GM23248 (cell line): Measurements from ENCODE around the gene PRR33. TPM values are rescaled to one million over a fixed set of nuclear protein-coding genes. Genes with fewer than 3 reads are reported as not detected.

Experiments used
- DNase-seq: peaks from one replicate; pipeline ENCODE4 v3.0.0-alpha.2; 2015
- H2AFZ ChIP-seq: fragments of 200-600 bp; sonication (generic); 2 replicates; pipeline ENCODE4 v1.6.1; 2016; ENCODE audit warnings: antibody characterized with exemption
- H3F3A ChIP-seq: fragments of 200-600 bp; sonication (generic); 2 replicates; pipeline ENCODE4 v1.6.1; 2016; ENCODE audit warnings: mild to moderate bottlenecking, antibody characterized with exemption, mixed run types; ENCODE audit not compliant: insufficient read depth
- H3K27ac ChIP-seq: fragments of 200-600 bp; sonication (generic); 2 replicates; pipeline ENCODE4 v1.5.1; 2016; ENCODE audit warnings: mild to moderate bottlenecking
- H3K27me3 ChIP-seq: fragments of 200-600 bp; sonication (generic); replicated peaks from 2 replicates; pipeline ENCODE4 v1.6.1; 2016; ENCODE audit warnings: mild to moderate bottlenecking; ENCODE audit not compliant: insufficient read depth
- H3K36me3 ChIP-seq: fragments of 200-600 bp; sonication (generic); 2 replicates; pipeline ENCODE4 v1.6.1; 2016; ENCODE audit warnings: low read depth, mild to moderate bottlenecking
- H3K4me1 ChIP-seq: fragments of 200-600 bp; sonication (generic); 2 replicates; pipeline ENCODE4 v1.6.1; 2016; ENCODE audit warnings: mild to moderate bottlenecking; ENCODE audit not compliant: insufficient read depth
- H3K4me2 ChIP-seq: fragments of 200-600 bp; sonication (generic); one replicate; pipeline ENCODE4 v1.6.1; 2016; ENCODE audit warnings: mild to moderate bottlenecking; ENCODE audit not compliant: unreplicated experiment
- H3K4me3 ChIP-seq: fragments of 200-600 bp; sonication (generic); 2 replicates; pipeline ENCODE4 v1.5.1; 2016; ENCODE audit warnings: mild to moderate bottlenecking
- H3K79me2 ChIP-seq: fragments of 200-600 bp; sonication (generic); 2 replicates; pipeline ENCODE4 v1.6.1; 2016; ENCODE audit warnings: mild to moderate bottlenecking; ENCODE audit not compliant: insufficient read depth
- H3K9ac ChIP-seq: fragments of 200-600 bp; sonication (generic); 2 replicates; pipeline ENCODE4 v1.6.1; 2016; ENCODE audit warnings: mild to moderate bottlenecking
- H3K9me2 ChIP-seq: fragments of 200-600 bp; sonication (generic); 2 replicates; pipeline ENCODE4 v1.6.1; 2016; ENCODE audit warnings: mixed run types, mild to moderate bottlenecking, moderate library complexity; ENCODE audit not compliant: insufficient read depth
- H3K9me3 ChIP-seq: fragments of 200-600 bp; sonication (generic); one replicate; pipeline ENCODE4 v1.6.1; 2017; ENCODE audit warnings: low read depth
- H4K20me1 ChIP-seq: fragments of 200-600 bp; sonication (generic); 2 replicates; pipeline ENCODE4 v1.6.0; 2016; ENCODE audit not compliant: insufficient read depth
- EZH2 ChIP-seq: fragments of 200-600 bp; sonication (generic); IDR thresholded peaks from 2 replicates; pipeline ENCODE4 v1.6.1; 2018; ENCODE audit warnings: antibody characterized with exemption, mild to moderate bottlenecking; ENCODE audit not compliant: insufficient read depth, poor library complexity, severe bottlenecking
- EZH2phosphoT487 ChIP-seq: fragments of 200-600 bp; sonication (generic); IDR thresholded peaks from 2 replicates; pipeline ENCODE4 v1.6.1; 2018; ENCODE audit warnings: antibody characterized with exemption, moderate library complexity, mild to moderate bottlenecking, low read depth; ENCODE audit not compliant: insufficient read depth
- WGBS, 2 experiments: methylation state at CpG; one replicate each; pipeline ENCODE4 v1.1.6; 2015 to 2017; ENCODE audit warnings: low lambda C conversion rate in 2 of 2, low coverage in 1 of 2; ENCODE audit errors: missing lambda C conversion rate in 2 of 2; 5-methylcytosine and 5-hydroxymethylcytosine counted together
- in situ Hi-C: fragments of 300-500 bp; cut with MboI; formaldehyde crosslinking; loops from 2 replicates; pipeline ENCODE4 v1.15.0; 2020
- polyA plus RNA-seq: library from polyadenylated mRNA; unstranded; fragments of >200 nt; fragmentation: Nextera tagmentation; extraction: Ambion mirVana; gene quantifications from 2 replicates; pipeline ENCODE4 v1.2.1, GENCODE V29; 2016
- total RNA-seq: library from RNA; depleted of rRNA; stranded (reverse); fragments of >200 nt; shearing (Covaris generic); gene quantifications from 2 replicates; pipeline ENCODE4 v1.2.3, GENCODE V29; 2014

The PRR33 gene
- total and polyA plus RNA-seq, 2 experiments from 2014 or later, result not detected

GRCh38 chr11:1858154-1858553 lies 33.5 kb downstream of the PRR33 start:
- no peak overlapping the region for H3K9ac ChIP-seq
- TF ChIP-seq EZH2phosphoT487, result no peak
- no peak for TF ChIP-seq EZH2
- no peaks in the 10 kb centered on the region for H3K36me3 ChIP-seq
- no peaks in the 10 kb centered on the region for H4K20me1 ChIP-seq
- H3K9me2 ChIP-seq, result no peaks in the 10 kb centered on the region
- no peak overlapping the region for H3K27ac ChIP-seq
- no peak overlapping the region for H3K4me3 ChIP-seq
- 77 to 79% methylated on average over 6 to 7 of the region's 9 CpGs for WGBS, 2 experiments
- peaks cover 4% of the 10 kb centered on the region; the same call in 1 of the 2 replicates for H3K27me3 ChIP-seq
- 0 out of 2 replicates have a peak, but pooled peaks cover 2% of the 10 kb centered on the region for H3K4me1 ChIP-seq
- no peak overlapping the region for H2AFZ ChIP-seq
- in situ Hi-C loops, result loop anchor here (25.0 kb wide), 1 partner anchor 304 kb away; the partner anchor contains the start of genes INS and TH
- H3K79me2 ChIP-seq, result no peaks in the 10 kb centered on the region
- H3F3A ChIP-seq, result no peaks in the 10 kb centered on the region
- H3K4me2 ChIP-seq, result no peak overlapping the region
- no peak for DNase-seq
- no peaks in the 10 kb centered on the region for H3K9me3 ChIP-seq

DNA sequence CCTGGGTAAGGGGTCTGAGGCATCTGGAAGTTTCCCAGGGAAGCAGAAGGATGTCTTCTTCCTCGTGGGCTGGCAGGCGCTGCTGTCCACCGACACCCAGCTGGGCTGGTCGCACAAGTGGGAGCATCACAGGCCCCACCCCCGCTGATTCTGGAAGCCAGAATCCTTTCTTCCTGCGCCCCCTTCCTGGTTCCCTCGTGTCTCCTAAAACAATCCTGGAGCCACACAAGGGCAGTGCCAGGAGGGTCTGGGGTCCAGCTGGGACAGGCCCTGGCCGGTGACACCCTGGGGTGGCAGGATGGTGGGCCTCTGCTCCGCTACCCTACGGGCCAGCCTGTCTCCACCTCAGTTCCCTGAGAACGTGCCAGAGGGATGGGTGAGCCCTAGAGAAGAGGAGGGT lies 34.6 kb downstream of the PRR33 start:
- Histone ChIP-seq H2AFZ (no peak overlapping the region), H3K27me3 (peaks cover 4% of the 10 kb centered on the region; the same call in 1 of the 2 replicates), H3K36me3 (no peaks in the 10 kb centered on the region), H4K20me1 (no peaks in the 10 kb centered on the region), H3K9me2 (no peaks in the 10 kb centered on the region), H3K9me3 (no peaks in the 10 kb centered on the region), H3K4me2 (no peak overlapping the region), H3F3A (no peaks in the 10 kb centered on the region), H3K4me3 (no peak overlapping the region), H3K79me2 (no peaks in the 10 kb centered on the region), H3K27ac (no peak overlapping the region), H3K9ac (no peak overlapping the region), H3K4me1 (no peaks in the 10 kb centered on the region)
- TF ChIP-seq EZH2 (no peak), EZH2phosphoT487 (no peak)
- DNase-seq, result no peak
- 73 to 79% methylated on average over 11 of the region's 11 CpGs for WGBS, 2 experiments
- in situ Hi-C loops, result loop anchor here (25.0 kb wide), 1 partner anchor 305 kb away; the partner anchor contains the start of genes INS and TH

DNA sequence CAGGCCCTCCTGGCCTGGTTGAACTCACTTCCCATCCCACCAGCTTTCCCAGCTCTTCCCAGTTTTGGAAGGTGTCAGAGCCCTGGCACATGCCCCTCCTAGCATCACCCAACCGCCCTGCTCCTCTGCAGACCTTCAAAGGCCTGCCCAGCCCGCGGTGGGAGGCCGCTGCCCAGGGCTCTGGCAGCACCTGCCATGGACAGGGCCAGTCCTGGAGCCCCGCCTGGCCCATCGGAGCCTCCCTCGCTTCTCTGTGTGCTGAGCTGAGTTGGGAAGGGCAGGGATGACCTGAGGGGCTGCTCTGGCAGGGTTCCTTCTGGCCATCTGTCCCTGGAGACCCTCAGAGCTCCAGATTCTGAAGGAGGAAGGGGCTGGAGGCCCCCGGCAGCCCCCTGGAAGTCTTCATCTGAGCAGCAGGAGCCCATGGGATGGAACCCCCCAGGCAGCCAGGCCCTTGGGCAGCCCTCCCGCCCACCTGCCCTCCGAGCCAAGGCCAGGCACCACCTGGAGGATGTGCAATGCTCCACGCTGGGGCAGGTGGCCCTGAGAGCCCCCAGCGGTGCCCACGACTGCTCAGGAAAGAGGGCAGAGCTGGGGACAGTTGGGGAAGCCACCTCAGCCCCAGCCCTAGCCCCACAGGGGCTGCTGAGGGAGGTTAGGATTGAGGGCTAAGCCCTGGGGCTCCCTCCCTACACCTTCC lies 35.2 kb downstream of the PRR33 start:
- Histone ChIP-seq H3K4me1 (no peaks in the 10 kb centered on the region), H3K4me3 (no peak overlapping the region), H3K9me3 (no peaks in the 10 kb centered on the region), H3K27ac (no peak overlapping the region), H2AFZ (no peak overlapping the region), H3K9ac (no peak overlapping the region), H4K20me1 (no peaks in the 10 kb centered on the region), H3F3A (no peaks in the 10 kb centered on the region), H3K79me2 (no peaks in the 10 kb centered on the region), H3K9me2 (no peaks in the 10 kb centered on the region), H3K27me3 (peaks cover 4% of the 10 kb centered on the region; the same call in 1 of the 2 replicates), H3K4me2 (no peak overlapping the region), H3K36me3 (no peaks in the 10 kb centered on the region)
- WGBS, 2 experiments, result 57 to 67% methylated on average over 13 of the region's 13 CpGs
- in situ Hi-C loops, result loop anchor here (25.0 kb wide), 1 partner anchor 306 kb away; the partner anchor contains the start of genes INS and TH
- TF ChIP-seq EZH2phosphoT487 (no peak), EZH2 (no peak)
- no peak for DNase-seq

GRCh38 chr11:1855886-1856265 lies 35.8 kb downstream of the PRR33 start:
- WGBS, 2 experiments, result 78 to 83% methylated on average over 8 to 11 of the region's 11 CpGs
- no peaks in the 10 kb centered on the region for H4K20me1 ChIP-seq
- H3K9ac ChIP-seq, result no peak overlapping the region
- no peak overlapping the region for H3K4me3 ChIP-seq
- H3K27ac ChIP-seq, result no peak overlapping the region
- DNase-seq, result no peak
- TF ChIP-seq EZH2phosphoT487 (no peak), EZH2 (no peak)
- no peaks in the 10 kb centered on the region for H3K9me3 ChIP-seq
- no peak overlapping the region for H3K4me2 ChIP-seq
- no peaks in the 10 kb centered on the region for H3K4me1 ChIP-seq
- no peaks in the 10 kb centered on the region for H3K79me2 ChIP-seq
- no peaks in the 10 kb centered on the region for H3K36me3 ChIP-seq
- no peaks in the 10 kb centered on the region for H3F3A ChIP-seq
- in situ Hi-C loops, result loop anchor here (25.0 kb wide), 1 partner anchor 306 kb away; the partner anchor contains the start of genes INS and TH
- no peaks in the 10 kb centered on the region for H3K9me2 ChIP-seq
- 0 out of 2 replicates have a peak, but pooled peaks cover 4% of the 10 kb centered on the region for H3K27me3 ChIP-seq
- H2AFZ ChIP-seq, result no peak overlapping the region
